Effector CD4-positive, alpha-beta T cell (primary cell): ENCODE data around the gene STRN3.
"Not testable (repeated sequence)": the region's sequence is repeated elsewhere in the genome, so short reads cannot be mapped to it uniquely, and the experiment has no call there.

Experiments
- DNase-seq: peaks from one replicate; pipeline ENCODE4 v3.0.0-alpha.2; 2020

STRN3 gene

GRCh38 chr14:31036552-31036951 is 10.4 kb upstream of the STRN3 start:
- DNase-seq, result no peak

- DNase-seq, result no peak
Observed at GRCh38 chr14:31030469-31030868, 4.3 kb upstream of the STRN3 start.

GRCh38 chr14:31029016-31029970 is 3.1 kb upstream of the STRN3 start:
- DNase-seq, result no peak

- no peak for DNase-seq
Observed at GRCh38 chr14:31027847-31028246, 1.7 kb upstream of the STRN3 start.

- peak; percentile 84 for DNase-seq
Observed at GRCh38 chr14:31026450-31027235, 464 bp upstream of the STRN3 start.

GRCh38 chr14:31025367-31026076 is 657 bp downstream of the STRN3 start, which contains the start of gene AP4S1:
Gene AP4S1 (plus strand): TSS chr14:31025649. CDS start chr14:31066197, 40,548 bp downstream.
- DNase-seq, result peak; percentile 34

- DNase-seq, result no peak
Observed at GRCh38 chr14:31024577-31025366, 1.4 kb downstream of the STRN3 start.

GRCh38 chr14:31024010-31024480 is 2.1 kb downstream of the STRN3 start:
- DNase-seq, result no peak

GRCh38 chr14:31022386-31022785 is 3.8 kb downstream of the STRN3 start:
- no peak for DNase-seq

GRCh38 chr14:31021576-31021949 is 4.6 kb downstream of the STRN3 start:
- DNase-seq, result no peak

- no peak for DNase-seq
Observed at GRCh38 chr14:31020834-31021575, 5.2 kb downstream of the STRN3 start.

- DNase-seq, result no peak
Observed at GRCh38 chr14:31018057-31018645, 8.0 kb downstream of the STRN3 start.

- no peak for DNase-seq
Observed at GRCh38 chr14:31013841-31014240, 12.3 kb downstream of the STRN3 start.

GRCh38 chr14:31010935-31011334 is 15.2 kb downstream of the STRN3 start:
- no peak for DNase-seq

GRCh38 chr14:31009836-31010574 is 16.2 kb downstream of the STRN3 start:
- no peak for DNase-seq

- DNase-seq, result no peak
Observed at GRCh38 chr14:31006703-31007102, 19.5 kb downstream of the STRN3 start.

GRCh38 chr14:31004007-31004406 is 22.2 kb downstream of the STRN3 start:
- DNase-seq, result not testable (repeated sequence)

- DNase-seq, result no peak
Observed at GRCh38 chr14:31003284-31003683, 22.9 kb downstream of the STRN3 start.

- no peak for DNase-seq
Observed at GRCh38 chr14:31001339-31001658, 24.9 kb downstream of the STRN3 start.

GRCh38 chr14:31000629-31001338 is 25.4 kb downstream of the STRN3 start:
- no peak for DNase-seq
